HL-60 (cell line): ENCODE results near the gene CAMTA1.

Experiments
- DNase-seq, 2 experiments: peaks; one replicate each; pipeline ENCODE4 v3.0.0-alpha.2; 2010 to 2020; ENCODE audit warnings: low read depth in 1 of 2, low spot score in 1 of 2
- H3K27ac ChIP-seq: fragments of 250-450 bp; sonication (Bioruptor Pico); replicated peaks from 2 replicates; pipeline ENCODE4 v1.5.1; 2020; ENCODE audit warnings: mild to moderate bottlenecking, moderate library complexity
- H3K27me3 ChIP-seq: fragments of 250-450 bp; sonication (Bioruptor Pico); 2 replicates; pipeline ENCODE4 v1.5.1; 2021; ENCODE audit warnings: mild to moderate bottlenecking, moderate library complexity; ENCODE audit not compliant: insufficient read depth, poor library complexity, severe bottlenecking
- H3K4me3 ChIP-seq: replicated peaks from 2 replicates; pipeline ENCODE4 v1.5.1; 2011; ENCODE audit warnings: mild to moderate bottlenecking, control low read depth, low read length; ENCODE audit not compliant: insufficient read depth
- CTCF ChIP-seq: IDR thresholded peaks from one replicate; pipeline ENCODE4 v1.5.1; 2011; ENCODE audit warnings: low read length, control low read depth, inconsistent platforms; ENCODE audit not compliant: insufficient read depth
- GABPA ChIP-seq: IDR thresholded peaks from 2 replicates; pipeline ENCODE4 v1.6.1; 2012; ENCODE audit warnings: low read depth
- POLR2AphosphoS5 ChIP-seq: IDR thresholded peaks from 2 replicates; pipeline ENCODE4 v1.6.1; 2012; ENCODE audit warnings: low read depth
- REST ChIP-seq: IDR thresholded peaks from 2 replicates; pipeline ENCODE4 v1.6.1; 2012; ENCODE audit warnings: low read depth; ENCODE audit not compliant: insufficient replicate concordance
- SPI1 ChIP-seq: IDR thresholded peaks from 2 replicates; pipeline ENCODE4 v1.6.1; 2012; ENCODE audit warnings: low read depth, mild to moderate bottlenecking, borderline replicate concordance

The CAMTA1 gene

GRCh38 chr1:7458946-7459345 lies 673.7 kb downstream of the CAMTA1 start:
- Histone ChIP-seq H3K4me3 (no peak overlapping the region), H3K27me3 (no peaks in the 10 kb centered on the region), H3K27ac (no peak overlapping the region)
- no peak for DNase-seq
- TF ChIP-seq SPI1, result no peak
- TF ChIP-seq GABPA, result no peak
- TF ChIP-seq REST, result no peak
- TF ChIP-seq CTCF, result no peak
- no peak for TF ChIP-seq POLR2AphosphoS5

- Histone ChIP-seq H3K27me3 (no peaks in the 10 kb centered on the region), H3K4me3 (no peak overlapping the region), H3K27ac (no peak overlapping the region)
- DNase-seq, result no peak
- TF ChIP-seq SPI1, result no peak
- no peak for TF ChIP-seq GABPA
- no peak for TF ChIP-seq CTCF
- TF ChIP-seq POLR2AphosphoS5, result no peak
- TF ChIP-seq REST, result no peak
Observed at GRCh38 chr1:7459914-7460313, 674.7 kb downstream of the CAMTA1 start.

GRCh38 chr1:7460807-7461206 lies 675.6 kb downstream of the CAMTA1 start:
- Histone ChIP-seq H3K27ac (no peak overlapping the region), H3K4me3 (no peak overlapping the region), H3K27me3 (peaks cover under 1% of the 10 kb centered on the region)
- no peak for DNase-seq
- TF ChIP-seq GABPA (no peak), POLR2AphosphoS5 (no peak), REST (no peak), SPI1 (no peak), CTCF (no peak)
